Measurements from ENCODE around the gene ZNF587.

Gene ZNF587

DNA sequence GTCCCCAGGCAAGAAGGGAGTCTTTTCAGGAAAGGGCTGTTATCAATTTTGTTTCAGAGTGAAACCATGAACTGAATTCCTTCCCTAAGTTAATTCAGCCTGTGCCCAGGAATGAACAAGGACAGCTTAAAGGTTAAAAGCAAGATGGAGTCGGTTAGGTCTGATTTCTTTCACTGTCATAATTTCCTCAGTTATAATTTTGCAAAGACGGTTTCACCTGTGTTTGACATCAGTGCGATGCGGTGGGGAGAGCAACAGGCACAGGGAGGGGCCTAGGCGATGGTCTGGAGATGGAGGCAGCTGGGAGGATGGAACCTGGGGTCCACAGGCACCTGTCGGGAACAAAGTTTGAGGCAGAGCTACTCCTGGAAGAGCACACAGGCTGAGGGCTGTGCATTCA is 29.1 kb upstream of the ZNF587 start:
- TF ChIP-seq TAF1 (IDR thresholded peaks at IDR 0.05; ENCODE audit: borderline replicate concordance, insufficient read depth, low read length) (no peak), SIN3A (IDR thresholded peaks at IDR 0.05; ENCODE audit: borderline replicate concordance, insufficient read depth, low read length) (no peak), POLR2AphosphoS5 (IDR thresholded peaks at IDR 0.05; ENCODE audit: low read depth, low read length) (no peak), FOXP2 (optimal IDR thresholded peaks at IDR 0.05; ENCODE audit: borderline replicate concordance, extremely low read depth, extremely low read length, insufficient read depth) (no peak)
- TF ChIP-seq, protein P1, sequence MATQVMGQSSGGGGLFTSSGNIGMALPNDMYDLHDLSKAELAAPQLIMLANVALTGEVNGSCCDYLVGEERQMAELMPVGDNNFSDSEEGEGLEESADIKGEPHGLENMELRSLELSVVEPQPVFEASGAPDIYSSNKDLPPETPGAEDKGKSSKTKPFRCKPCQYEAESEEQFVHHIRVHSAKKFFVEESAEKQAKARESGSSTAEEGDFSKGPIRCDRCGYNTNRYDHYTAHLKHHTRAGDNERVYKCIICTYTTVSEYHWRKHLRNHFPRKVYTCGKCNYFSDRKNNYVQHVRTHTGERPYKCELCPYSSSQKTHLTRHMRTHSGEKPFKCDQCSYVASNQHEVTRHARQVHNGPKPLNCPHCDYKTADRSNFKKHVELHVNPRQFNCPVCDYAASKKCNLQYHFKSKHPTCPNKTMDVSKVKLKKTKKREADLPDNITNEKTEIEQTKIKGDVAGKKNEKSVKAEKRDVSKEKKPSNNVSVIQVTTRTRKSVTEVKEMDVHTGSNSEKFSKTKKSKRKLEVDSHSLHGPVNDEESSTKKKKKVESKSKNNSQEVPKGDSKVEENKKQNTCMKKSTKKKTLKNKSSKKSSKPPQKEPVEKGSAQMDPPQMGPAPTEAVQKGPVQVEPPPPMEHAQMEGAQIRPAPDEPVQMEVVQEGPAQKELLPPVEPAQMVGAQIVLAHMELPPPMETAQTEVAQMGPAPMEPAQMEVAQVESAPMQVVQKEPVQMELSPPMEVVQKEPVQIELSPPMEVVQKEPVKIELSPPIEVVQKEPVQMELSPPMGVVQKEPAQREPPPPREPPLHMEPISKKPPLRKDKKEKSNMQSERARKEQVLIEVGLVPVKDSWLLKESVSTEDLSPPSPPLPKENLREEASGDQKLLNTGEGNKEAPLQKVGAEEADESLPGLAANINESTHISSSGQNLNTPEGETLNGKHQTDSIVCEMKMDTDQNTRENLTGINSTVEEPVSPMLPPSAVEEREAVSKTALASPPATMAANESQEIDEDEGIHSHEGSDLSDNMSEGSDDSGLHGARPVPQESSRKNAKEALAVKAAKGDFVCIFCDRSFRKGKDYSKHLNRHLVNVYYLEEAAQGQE (IDR thresholded peaks at IDR 0.05; ENCODE audit: insufficient read depth in 1 of 2, low read depth in 2 of 2, low read length in 2 of 2) = no peak

DNA sequence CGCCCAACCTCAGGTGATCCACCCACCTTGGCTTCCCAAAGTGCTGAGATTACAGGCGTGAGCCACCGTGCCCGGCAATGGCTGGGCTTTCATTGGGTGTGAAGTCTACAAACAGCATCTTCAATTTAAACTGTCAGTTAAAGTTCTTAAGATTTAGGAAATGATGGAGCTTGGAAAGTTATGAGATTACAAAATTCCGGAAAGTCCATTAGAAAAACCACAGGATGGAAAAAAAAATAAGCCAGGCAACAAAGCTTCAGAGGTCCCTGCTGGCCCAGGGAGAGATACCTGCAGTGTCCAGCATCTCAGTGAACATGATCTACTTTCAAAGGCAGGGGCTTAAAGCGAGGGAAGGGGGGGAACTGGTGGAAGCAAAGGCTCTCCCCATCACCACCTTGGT is 24.1 kb upstream of the ZNF587 start:
- TF ChIP-seq, protein P1 (IDR thresholded peaks at IDR 0.05; ENCODE audit: insufficient read depth in 1 of 2, low read depth in 2 of 2, low read length in 2 of 2) = no peak
- TF ChIP-seq POLR2AphosphoS5 (IDR thresholded peaks at IDR 0.05; ENCODE audit: low read depth, low read length) = no peak
- TF ChIP-seq FOXP2 (optimal IDR thresholded peaks at IDR 0.05; ENCODE audit: borderline replicate concordance, extremely low read depth, extremely low read length, insufficient read depth) = no peak
- TF ChIP-seq TAF1 (IDR thresholded peaks at IDR 0.05; ENCODE audit: borderline replicate concordance, insufficient read depth, low read length) = no peak
- TF ChIP-seq SIN3A (IDR thresholded peaks at IDR 0.05; ENCODE audit: borderline replicate concordance, insufficient read depth, low read length) = no peak

DNA sequence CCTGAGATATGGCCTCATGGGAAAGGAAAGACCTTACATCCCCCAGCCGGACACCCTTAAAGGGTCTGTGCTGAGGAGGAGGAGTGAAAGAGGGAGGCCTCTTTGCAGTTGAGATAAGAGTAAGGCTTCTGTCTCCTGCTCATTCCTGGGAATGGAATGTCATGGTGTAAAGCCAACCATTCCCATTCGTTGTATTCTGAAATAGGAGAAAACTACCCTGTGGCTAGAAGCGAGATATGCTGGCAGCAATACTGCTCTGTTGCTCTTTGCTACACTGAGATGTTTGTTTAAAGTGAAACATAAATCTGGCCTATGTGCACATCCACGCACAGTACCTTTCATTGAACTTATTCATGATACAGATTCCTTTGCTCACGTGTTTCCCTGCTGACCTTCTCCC is 20.3 kb upstream of the ZNF587 start:
- no peak for TF ChIP-seq POLR2AphosphoS5 (IDR thresholded peaks at IDR 0.05; ENCODE audit: low read depth, low read length)
- no peak for TF ChIP-seq TAF1 (IDR thresholded peaks at IDR 0.05; ENCODE audit: borderline replicate concordance, insufficient read depth, low read length)
- TF ChIP-seq FOXP2 (optimal IDR thresholded peaks at IDR 0.05; ENCODE audit: borderline replicate concordance, extremely low read depth, extremely low read length, insufficient read depth) = no peak
- TF ChIP-seq SIN3A (IDR thresholded peaks at IDR 0.05; ENCODE audit: borderline replicate concordance, insufficient read depth, low read length) = no peak
- TF ChIP-seq, protein P1 (IDR thresholded peaks at IDR 0.05; ENCODE audit: insufficient read depth in 1 of 2, low read depth in 2 of 2, low read length in 2 of 2) = no peak

DNA sequence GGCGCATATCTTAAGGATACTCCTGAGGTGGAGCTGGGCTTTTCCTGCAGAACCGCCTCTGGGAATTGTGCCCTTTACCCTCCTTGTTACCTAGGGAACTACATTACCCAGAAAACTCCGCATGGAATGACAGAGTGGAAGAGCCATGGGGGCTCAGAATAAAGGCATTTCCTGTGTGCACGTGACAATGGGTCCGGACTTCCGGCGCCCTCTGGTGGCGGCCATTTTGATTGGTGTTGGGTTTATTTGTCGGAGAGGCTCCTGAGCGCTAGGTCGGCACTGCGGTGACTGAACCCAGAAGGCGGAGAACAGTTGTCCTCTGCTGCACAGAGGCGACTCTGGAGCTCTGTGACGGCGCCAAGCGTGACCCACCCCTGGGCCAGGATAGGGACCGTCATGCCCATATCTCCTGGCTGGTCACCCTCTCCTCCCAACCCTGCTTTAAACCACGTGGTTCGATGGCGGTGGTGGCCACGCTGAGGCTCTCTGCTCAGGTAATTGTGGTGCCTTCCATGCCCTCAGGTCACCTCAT is 19.5 kb upstream of the ZNF587 start, which contains the start of gene ZNF587B:
TSS of gene ZNF587B (plus strand) at position 229 of the 532 bp plus-strand sequence. CDS start at position 459, 230 bp downstream.
- TF ChIP-seq, protein P1 (IDR thresholded peaks at IDR 0.05; ENCODE audit: insufficient read depth in 1 of 2, low read depth in 2 of 2, low read length in 2 of 2) = no peak
- TF ChIP-seq TAF1 (IDR thresholded peaks at IDR 0.05; ENCODE audit: borderline replicate concordance, insufficient read depth, low read length) = no peak
- no peak for TF ChIP-seq SIN3A (IDR thresholded peaks at IDR 0.05; ENCODE audit: borderline replicate concordance, insufficient read depth, low read length)
- no peak for TF ChIP-seq FOXP2 (optimal IDR thresholded peaks at IDR 0.05; ENCODE audit: borderline replicate concordance, extremely low read depth, extremely low read length, insufficient read depth)
